Testis (tissue), 3 donors: Measurements from ENCODE around the gene EYA3. TPM values are rescaled to one million over a fixed set of nuclear protein-coding genes. Genes with fewer than 3 reads are reported as not detected.

Experiments
- DNase-seq: peaks from one replicate; pipeline ENCODE4 v3.0.0-alpha.2; 2019
- H3K27ac ChIP-seq, 2 donors: fragments of 200-600 bp; sonication (generic); one replicate each; pipeline ENCODE4 v1.5.1; 2019
- H3K27me3 ChIP-seq: fragments of 200-600 bp; sonication (generic); one replicate; pipeline ENCODE4 v1.5.1; 2019
- H3K36me3 ChIP-seq: fragments of 200-600 bp; sonication (generic); one replicate; pipeline ENCODE4 v1.5.1; 2017; ENCODE audit warnings: low read depth; ENCODE audit errors: missing control alignments
- H3K4me1 ChIP-seq: fragments of 200-600 bp; sonication (generic); one replicate; pipeline ENCODE4 v1.5.1; 2019
- H3K4me3 ChIP-seq, 2 donors: fragments of 200-600 bp; sonication (generic); one replicate each; pipeline ENCODE4 v1.5.1; 2017 to 2019
- H3K9me3 ChIP-seq: fragments of 200-600 bp; sonication (generic); one replicate; pipeline ENCODE4 v1.5.1; 2017
- CTCF ChIP-seq, 3 experiments: fragments of 450-650 bp in 2 of 3; fragments of 200-600 bp in 1 of 3; sonication (generic) in 1 of 3; IDR thresholded peaks; one replicate each; pipeline ENCODE4 v1.5.1; 2016 to 2019; ENCODE audit warnings: antibody characterized with exemption in 3 of 3, mild to moderate bottlenecking in 2 of 3, moderate library complexity in 1 of 3
- POLR2A ChIP-seq: fragments of 450-650 bp; IDR thresholded peaks from one replicate; pipeline ENCODE4 v1.6.1; 2017; ENCODE audit warnings: antibody characterized with exemption, mild to moderate bottlenecking, moderate library complexity
- WGBS, 2 donors: methylation state at CpG; one replicate each; pipeline ENCODE4 v1.1.5; 2018; 5-methylcytosine and 5-hydroxymethylcytosine counted together
- intact Hi-C: fragments of 100-400 bp; cut with DNase I; formaldehyde crosslinking; loops from one replicate; pipeline ENCODE4 v1.15.1; 2023; ENCODE audit warnings: low total_unique reads
- polyA plus RNA-seq: library from polyadenylated mRNA; stranded (reverse); fragments of 350-450 nt; fragmentation: Illumina TruSeq; extraction: RNeasy Lipid Tissue Mini Kit (QIAGEN cat#74804); gene quantifications from one replicate; pipeline ENCODE4 v1.2.3, GENCODE V29; 2014; ENCODE audit warnings: low read depth, low replicate concordance; ENCODE audit not compliant: insufficient read depth
- total RNA-seq, 2 donors: library from RNA; depleted of rRNA; stranded (reverse); fragments of >200 nt; gene quantifications; one replicate each; pipeline ENCODE4 v1.2.3, GENCODE V29; 2016

Gene EYA3
- total and polyA plus RNA-seq, 3 donors from 2014 or later, result 28.3 to 41.9 (median 31.5) TPM

- intact Hi-C loops, result no loop called here
- H3K27me3 ChIP-seq, result no peaks in the 10 kb centered on the region
- WGBS, 2 donors, result 44 to 52% methylated on average over 8 to 13 of the region's 13 CpGs
- peak overlapping the region in 1 of 2 donors; percentile 90 for H3K27ac ChIP-seq
- no peak for DNase-seq
- H3K36me3 ChIP-seq, result no peaks in the 10 kb centered on the region
- H3K4me3 ChIP-seq, result peak overlapping the region in 1 of 2 donors; percentile 77
- H3K9me3 ChIP-seq, result no peaks in the 10 kb centered on the region
- H3K4me1 ChIP-seq, result peaks cover 10% of the 10 kb centered on the region
- TF ChIP-seq POLR2A (no peak), CTCF (IDR thresholded peaks at IDR 0.05) (no peak)
Measured at GRCh38 chr1:27960762-27961645, 127.4 kb downstream of the EYA3 start.

- intact Hi-C loops, result no loop called here
- peak within 1 kb of the TSS; percentile 66 to 77 for H3K4me3 ChIP-seq
- H3K4me1 ChIP-seq, result peaks cover 10% of the 10 kb centered on the region
- DNase-seq, result peak; percentile 79
- no peaks in the 10 kb centered on the region for H3K27me3 ChIP-seq
- peak within 1 kb of the TSS; percentile 65 to 90 for H3K27ac ChIP-seq
- H3K9me3 ChIP-seq, result no peaks in the 10 kb centered on the region
- TF ChIP-seq CTCF (IDR thresholded peaks at IDR 0.05) (peak in 2 of 3 experiments; percentile 17 to 40), POLR2A (no peak)
- 6 to 10% methylated on average over 6 to 32 of the region's 68 CpGs for WGBS, 2 donors
- no peaks in the 10 kb centered on the region for H3K36me3 ChIP-seq
Measured at GRCh38 chr1:27959792-27960603, 128.4 kb downstream of the EYA3 start, which contains the start of gene XKR8. Gene XKR8, plus strand, starts transcription at chr1:27959973. Its CDS starts 97 bp downstream, at chr1:27960070.

- WGBS, 2 donors, result 85 to 96% methylated on average over 12 to 22 of the region's 26 CpGs
- Histone ChIP-seq H3K4me3 (no peak overlapping the region), H3K27me3 (no peaks in the 10 kb centered on the region), H3K9me3 (no peaks in the 10 kb centered on the region), H3K27ac (no peak overlapping the region), H3K4me1 (peaks cover 10% of the 10 kb centered on the region), H3K36me3 (no peaks in the 10 kb centered on the region)
- DNase-seq, result no peak
- intact Hi-C loops, result no loop called here
- TF ChIP-seq CTCF (IDR thresholded peaks at IDR 0.05) (no peak), POLR2A (no peak)
Measured at GRCh38 chr1:27958513-27958912, 129.9 kb downstream of the EYA3 start.

- no peak overlapping the region for H3K4me3 ChIP-seq
- peaks cover 10% of the 10 kb centered on the region for H3K4me1 ChIP-seq
- 84 to 94% methylated on average over 5 of the region's 5 CpGs for WGBS, 2 donors
- H3K9me3 ChIP-seq, result no peaks in the 10 kb centered on the region
- intact Hi-C loops, result no loop called here
- no peaks in the 10 kb centered on the region for H3K27me3 ChIP-seq
- TF ChIP-seq POLR2A, result no peak
- TF ChIP-seq CTCF (IDR thresholded peaks at IDR 0.05), result no peak
- no peak overlapping the region for H3K27ac ChIP-seq
- H3K36me3 ChIP-seq, result no peaks in the 10 kb centered on the region
- no peak for DNase-seq
Measured at GRCh38 chr1:27957655-27958054, 130.8 kb downstream of the EYA3 start.
